Measurements from ENCODE around the gene PARVA.

PARVA gene

DNA sequence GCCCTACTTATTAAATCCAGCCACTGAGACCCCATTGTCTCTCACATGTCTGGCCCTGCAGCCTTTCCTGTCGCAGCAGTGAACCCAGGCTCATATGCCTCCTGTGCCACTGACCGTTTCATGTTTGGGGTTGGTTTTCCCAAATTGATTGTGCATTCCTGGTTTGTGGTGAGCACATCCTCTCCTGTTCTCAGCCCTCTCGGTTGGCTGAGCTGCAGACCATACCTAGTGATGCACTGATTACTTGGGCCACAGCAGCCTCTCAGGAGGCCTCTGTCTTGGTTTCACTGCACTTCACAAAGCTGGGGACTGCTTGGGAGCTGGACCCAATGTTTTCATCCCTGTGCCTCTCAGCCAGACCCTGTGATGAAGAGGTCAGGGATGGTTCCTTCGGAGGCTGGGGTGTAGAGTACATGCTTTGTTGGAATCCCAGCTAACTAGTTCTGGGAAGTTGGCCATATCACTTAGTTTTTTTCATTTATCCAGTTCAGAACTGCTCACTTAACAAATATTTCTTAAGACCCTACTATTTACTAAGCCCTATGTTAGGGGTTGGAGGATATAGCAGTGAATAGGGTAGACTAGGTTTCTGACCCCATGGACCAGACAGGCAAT lies 30.9 kb downstream of the PARVA start:
- ATAC-seq (ENCODE audit: low read depth): no peak
- Mint-ChIP-seq H3K4me3 (no peak overlapping the region), H3K9me3 (no peaks in the 10 kb centered on the region), H3K4me1 (no peaks in the 10 kb centered on the region), H3K27me3 (peaks cover 10% of the 10 kb centered on the region), H3K36me3 (no peaks in the 10 kb centered on the region), H3K27ac (no peak overlapping the region)
- no peak for DNase-seq (ENCODE audit: low spot score in 2 of 2)

DNA sequence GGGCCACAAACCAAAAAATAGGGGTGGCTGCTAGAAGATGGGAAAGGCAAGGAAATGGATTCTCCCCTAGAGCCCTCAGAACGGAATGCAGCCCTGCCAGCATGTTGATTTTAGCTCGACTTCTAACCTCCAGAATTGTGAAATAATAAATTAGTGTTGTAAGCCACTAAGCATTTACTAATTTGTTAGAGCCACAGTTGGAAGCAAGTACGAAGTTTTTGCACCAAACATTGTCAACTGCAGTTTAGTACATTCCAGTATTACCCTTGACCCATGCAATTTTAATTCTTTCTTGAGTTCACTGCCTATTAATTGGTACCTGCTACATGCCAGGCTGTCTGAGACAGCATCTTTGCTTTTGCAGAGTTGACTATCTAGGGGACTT lies 32.2 kb downstream of the PARVA start:
- Mint-ChIP-seq H3K27ac (no peak overlapping the region), H3K9me3 (no peaks in the 10 kb centered on the region), H3K4me1 (no peaks in the 10 kb centered on the region), H3K27me3 (peaks cover 10% of the 10 kb centered on the region), H3K4me3 (no peak overlapping the region), H3K36me3 (no peaks in the 10 kb centered on the region)
- ATAC-seq (ENCODE audit: low read depth) (no peak), DNase-seq (ENCODE audit: low spot score in 2 of 2) (no peak)

DNA sequence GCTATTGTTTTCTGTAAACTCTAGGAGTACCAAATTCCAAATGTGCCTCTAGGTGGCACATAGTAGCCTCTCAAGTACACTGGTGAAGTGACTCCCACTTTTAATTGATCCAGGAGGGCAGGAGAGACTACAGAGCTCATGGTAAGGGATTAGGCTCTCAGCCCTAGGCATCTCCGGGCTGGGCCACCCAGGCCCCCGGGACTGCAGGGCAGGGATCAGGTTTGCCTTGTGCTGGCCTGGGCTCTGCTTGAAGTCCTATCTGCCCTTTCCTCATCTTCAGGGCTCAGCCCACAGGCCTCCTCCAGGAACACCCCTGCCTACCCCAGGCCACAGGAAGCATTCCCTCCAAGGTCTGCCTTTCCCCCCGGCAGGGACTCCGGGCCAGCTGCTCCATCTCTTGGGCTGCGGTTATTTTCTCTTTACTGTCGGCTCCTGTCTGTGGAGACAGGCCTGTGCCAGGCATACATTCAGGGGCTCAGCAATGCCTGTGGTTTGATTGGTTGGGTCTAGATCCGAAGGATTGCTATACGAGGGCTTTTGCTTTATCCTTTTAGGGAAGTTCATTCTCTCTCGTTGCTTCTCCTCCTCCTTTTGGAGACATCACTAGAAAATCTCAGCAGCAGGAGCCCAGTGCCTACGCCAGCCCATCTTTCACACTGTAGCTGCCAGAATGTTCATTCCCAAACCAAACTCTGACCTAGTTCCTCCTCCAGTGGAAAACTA lies 32.8 kb downstream of the PARVA start:
- Mint-ChIP-seq H3K27ac (no peak overlapping the region), H3K36me3 (no peaks in the 10 kb centered on the region), H3K4me1 (no peaks in the 10 kb centered on the region), H3K9me3 (no peaks in the 10 kb centered on the region), H3K27me3 (peaks cover 12% of the 10 kb centered on the region), H3K4me3 (no peak overlapping the region)
- DNase-seq (ENCODE audit: low spot score in 2 of 2) (no peak), ATAC-seq (ENCODE audit: low read depth) (no peak)

DNA sequence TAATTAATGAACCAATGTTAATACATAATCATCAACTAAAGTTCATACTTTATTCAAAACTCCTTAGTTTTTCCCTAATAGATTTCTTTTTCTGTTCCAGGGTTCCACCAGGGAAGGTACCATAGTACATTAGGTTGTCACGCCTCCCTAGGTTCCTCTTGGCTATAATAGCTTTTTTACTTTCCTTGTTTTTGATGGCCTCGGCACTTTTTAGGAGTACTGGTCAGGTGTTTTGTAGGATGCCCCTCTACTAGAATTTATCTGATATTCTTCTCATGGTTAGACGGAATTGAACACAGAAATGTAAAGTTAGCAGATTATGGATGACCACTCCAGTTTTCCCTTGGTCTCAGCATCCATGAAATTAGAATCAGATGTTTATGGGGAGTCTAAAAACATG lies 34.0 kb downstream of the PARVA start:
- ATAC-seq (ENCODE audit: low read depth) (no peak), DNase-seq (ENCODE audit: low spot score in 2 of 2) (no peak)
- Mint-ChIP-seq H3K4me3 (no peak overlapping the region), H3K36me3 (no peaks in the 10 kb centered on the region), H3K27me3 (peaks cover 13% of the 10 kb centered on the region), H3K4me1 (no peaks in the 10 kb centered on the region), H3K9me3 (no peaks in the 10 kb centered on the region), H3K27ac (no peak overlapping the region)

DNA sequence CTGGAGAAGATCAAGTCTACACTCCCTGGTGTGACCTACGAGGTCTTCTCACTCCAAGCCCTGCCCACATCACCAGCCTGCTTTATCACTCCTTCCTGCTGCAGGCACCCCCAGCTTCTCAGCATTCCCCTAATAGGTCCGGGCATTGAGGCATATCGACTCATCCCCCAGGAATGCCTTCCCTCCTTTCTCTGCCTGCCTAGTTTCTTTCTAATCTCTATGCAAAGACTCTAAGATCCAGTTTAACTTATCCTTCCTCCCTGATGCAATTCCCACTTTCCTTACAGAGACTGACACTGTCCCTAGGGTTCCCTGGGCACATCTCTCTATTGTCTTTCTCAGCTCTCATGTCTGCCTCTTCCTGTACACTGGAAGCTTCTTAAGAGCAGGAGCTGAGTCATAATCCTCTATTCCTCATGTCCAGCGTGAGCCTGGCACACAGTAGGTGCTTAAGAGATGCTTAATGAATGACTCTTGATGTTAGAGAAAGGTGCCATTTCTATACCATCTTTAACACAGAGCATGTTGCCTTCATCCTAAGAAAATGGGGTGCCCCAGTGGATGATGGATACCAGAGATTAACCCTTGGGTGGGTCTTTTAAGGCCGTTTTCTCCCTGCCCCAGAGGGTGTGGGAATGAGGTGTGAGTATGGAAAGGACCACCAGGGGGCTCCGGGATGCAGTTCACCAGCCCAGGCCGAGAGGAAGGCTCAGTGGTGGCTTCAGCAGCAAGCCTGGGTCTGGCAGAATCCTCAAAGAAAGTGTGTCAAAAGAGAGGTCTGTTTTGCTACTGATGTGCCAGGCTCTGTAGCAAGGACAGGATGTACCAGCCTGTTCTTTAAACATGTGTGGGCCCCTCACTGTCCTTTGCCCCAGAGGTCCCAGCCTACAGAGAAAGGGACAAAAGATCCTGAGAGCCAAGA lies 34.7 kb downstream of the PARVA start:
- DNase-seq (ENCODE audit: low spot score in 2 of 2): no peak
- Mint-ChIP-seq H3K4me1 (no peaks in the 10 kb centered on the region), H3K27me3 (peaks cover 15% of the 10 kb centered on the region), H3K27ac (no peak overlapping the region), H3K36me3 (no peaks in the 10 kb centered on the region), H3K4me3 (no peak overlapping the region), H3K9me3 (no peaks in the 10 kb centered on the region)
- ATAC-seq (ENCODE audit: low read depth): no peak

DNA sequence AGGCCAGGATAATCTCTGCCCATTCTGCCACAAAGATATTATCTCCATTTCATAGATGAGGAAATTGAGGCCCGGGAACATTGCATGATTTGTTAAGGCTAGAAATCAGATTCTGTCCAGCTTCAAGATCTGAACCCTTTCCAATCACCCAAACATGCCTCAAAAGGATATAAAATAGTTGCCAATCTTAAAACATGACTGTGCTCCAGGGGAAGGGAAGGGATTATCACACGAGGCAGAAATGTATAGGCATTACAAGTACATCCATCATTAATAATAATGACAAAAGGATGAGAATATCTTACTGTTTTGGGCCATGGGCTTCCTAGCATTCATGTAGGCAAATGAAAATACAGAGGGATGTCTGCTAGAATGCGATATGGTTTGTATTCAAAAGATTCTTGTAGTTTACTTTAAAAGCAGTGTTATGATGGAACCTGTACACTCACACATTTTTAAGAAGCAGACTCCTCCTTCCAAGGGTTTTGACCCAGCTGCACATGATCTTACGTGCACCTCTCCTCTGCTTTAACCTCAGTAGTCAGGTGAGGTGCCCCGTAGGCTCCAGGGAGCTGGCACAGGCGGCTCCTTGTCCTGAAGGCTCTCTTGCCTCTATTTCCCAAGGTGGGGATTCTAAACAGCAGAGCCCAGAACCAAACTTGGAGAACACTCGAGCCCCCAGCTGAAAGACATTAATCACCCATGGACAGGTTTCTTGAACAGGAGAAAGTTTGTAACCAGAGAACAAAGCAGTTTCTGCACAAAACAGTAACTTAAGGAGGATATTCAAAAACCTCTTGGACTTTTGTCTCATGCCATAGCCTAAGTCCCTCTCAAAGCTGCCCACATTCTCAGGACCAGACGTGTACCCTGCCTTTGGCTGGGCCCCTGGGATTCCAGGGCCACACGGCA lies 36.0 kb downstream of the PARVA start:
- ATAC-seq (ENCODE audit: low read depth): no peak
- H3K36me3 Mint-ChIP-seq: no peaks in the 10 kb centered on the region
- no peak overlapping the region for H3K4me3 Mint-ChIP-seq
- no peaks in the 10 kb centered on the region for H3K4me1 Mint-ChIP-seq
- peaks cover 12% of the 10 kb centered on the region for H3K27me3 Mint-ChIP-seq
- H3K9me3 Mint-ChIP-seq: no peaks in the 10 kb centered on the region
- H3K27ac Mint-ChIP-seq: no peak overlapping the region
- DNase-seq (ENCODE audit: low spot score in 2 of 2): no peak

DNA sequence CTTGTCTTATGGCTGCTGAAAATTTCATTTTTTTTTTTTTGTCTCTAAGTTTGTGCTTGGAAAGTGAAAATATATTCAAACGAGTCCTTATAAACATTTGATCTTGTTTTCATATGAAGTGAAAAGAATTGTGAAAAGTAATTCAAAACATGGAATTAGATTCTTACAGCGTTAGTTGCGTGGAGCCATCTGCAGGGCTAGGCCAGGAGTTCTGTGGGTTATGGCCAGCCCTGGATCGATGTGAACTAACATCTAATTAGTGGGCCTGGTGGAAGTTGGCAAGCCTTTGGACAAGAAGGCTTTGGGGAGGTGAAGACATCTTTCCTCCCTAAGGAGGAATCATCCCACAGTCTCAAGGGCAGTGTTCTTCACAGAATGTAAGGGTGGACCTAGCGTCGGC lies 37.2 kb downstream of the PARVA start:
- ATAC-seq (ENCODE audit: low read depth): no peak
- Mint-ChIP-seq H3K36me3 (no peaks in the 10 kb centered on the region), H3K4me3 (no peak overlapping the region), H3K27me3 (peaks cover 9% of the 10 kb centered on the region), H3K4me1 (no peaks in the 10 kb centered on the region), H3K27ac (no peak overlapping the region), H3K9me3 (no peaks in the 10 kb centered on the region)
- no peak for DNase-seq (ENCODE audit: low spot score in 2 of 2)

DNA sequence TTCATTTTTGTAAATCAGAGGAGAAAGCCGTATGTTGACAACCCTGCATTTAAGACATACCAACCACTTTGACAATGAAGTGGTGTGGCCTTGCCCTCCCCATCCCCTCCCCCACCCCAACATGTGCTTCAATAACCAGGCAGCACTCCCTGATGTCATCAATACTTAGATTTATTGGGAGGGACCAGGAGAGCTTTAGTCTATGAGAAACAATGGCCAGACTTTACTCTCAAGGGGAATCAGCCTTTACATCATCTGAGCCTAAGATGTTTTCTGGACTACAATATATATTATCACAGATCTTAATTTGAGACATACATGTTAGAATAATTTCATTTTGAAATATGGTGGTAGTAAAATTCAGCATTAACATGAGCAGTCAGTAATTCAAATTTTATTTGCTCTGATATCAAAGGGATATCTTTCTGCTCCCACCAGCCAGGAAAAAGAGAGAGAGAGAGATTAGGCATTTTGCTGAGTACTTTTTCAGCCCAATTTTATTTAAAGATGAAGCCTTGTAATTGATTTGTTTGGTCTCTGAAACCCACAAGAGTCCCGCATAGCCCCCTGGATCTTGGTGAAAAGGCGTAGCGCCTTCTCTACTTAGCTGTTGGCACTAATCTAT lies 38.1 kb downstream of the PARVA start:
- H3K4me3 Mint-ChIP-seq: no peak overlapping the region
- ATAC-seq (ENCODE audit: low read depth): no peak

DNA sequence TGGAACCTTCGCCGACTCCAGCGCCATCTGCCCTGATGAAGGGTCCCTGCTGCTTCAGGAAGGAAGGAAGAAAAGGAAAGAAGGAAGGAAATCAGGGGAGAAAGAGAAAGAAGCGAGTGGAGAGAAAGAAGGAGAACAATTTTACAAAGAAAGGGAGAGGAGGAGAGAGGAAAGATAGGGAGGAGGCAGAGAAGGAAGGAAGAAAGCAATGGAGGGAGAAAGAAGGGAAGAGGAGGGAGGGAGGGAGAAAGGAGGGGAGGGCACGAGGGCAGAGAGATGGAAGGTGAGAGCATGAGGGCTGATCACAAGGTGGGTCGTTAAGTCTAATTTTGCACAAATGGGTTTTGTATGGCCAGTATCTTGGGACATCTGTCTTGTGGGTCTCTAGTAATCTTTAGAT lies 39.2 kb downstream of the PARVA start:
- Mint-ChIP-seq H3K27ac (no peak overlapping the region), H3K27me3 (peaks cover 9% of the 10 kb centered on the region), H3K9me3 (no peaks in the 10 kb centered on the region), H3K36me3 (no peaks in the 10 kb centered on the region), H3K4me3 (no peak overlapping the region), H3K4me1 (no peaks in the 10 kb centered on the region)
- no peak for DNase-seq (ENCODE audit: low spot score in 2 of 2)
- ATAC-seq (ENCODE audit: low read depth): no peak

More for the DNA sequence above, 38.1 kb downstream of the PARVA start:
- H3K36me3 Mint-ChIP-seq: no peaks in the 10 kb centered on the region
- H3K9me3 Mint-ChIP-seq: no peaks in the 10 kb centered on the region
- H3K27ac Mint-ChIP-seq: no peak overlapping the region
- no peaks in the 10 kb centered on the region for H3K4me1 Mint-ChIP-seq
- no peak for DNase-seq (ENCODE audit: low spot score in 2 of 2)
- H3K27me3 Mint-ChIP-seq: peaks cover 9% of the 10 kb centered on the region

DNA sequence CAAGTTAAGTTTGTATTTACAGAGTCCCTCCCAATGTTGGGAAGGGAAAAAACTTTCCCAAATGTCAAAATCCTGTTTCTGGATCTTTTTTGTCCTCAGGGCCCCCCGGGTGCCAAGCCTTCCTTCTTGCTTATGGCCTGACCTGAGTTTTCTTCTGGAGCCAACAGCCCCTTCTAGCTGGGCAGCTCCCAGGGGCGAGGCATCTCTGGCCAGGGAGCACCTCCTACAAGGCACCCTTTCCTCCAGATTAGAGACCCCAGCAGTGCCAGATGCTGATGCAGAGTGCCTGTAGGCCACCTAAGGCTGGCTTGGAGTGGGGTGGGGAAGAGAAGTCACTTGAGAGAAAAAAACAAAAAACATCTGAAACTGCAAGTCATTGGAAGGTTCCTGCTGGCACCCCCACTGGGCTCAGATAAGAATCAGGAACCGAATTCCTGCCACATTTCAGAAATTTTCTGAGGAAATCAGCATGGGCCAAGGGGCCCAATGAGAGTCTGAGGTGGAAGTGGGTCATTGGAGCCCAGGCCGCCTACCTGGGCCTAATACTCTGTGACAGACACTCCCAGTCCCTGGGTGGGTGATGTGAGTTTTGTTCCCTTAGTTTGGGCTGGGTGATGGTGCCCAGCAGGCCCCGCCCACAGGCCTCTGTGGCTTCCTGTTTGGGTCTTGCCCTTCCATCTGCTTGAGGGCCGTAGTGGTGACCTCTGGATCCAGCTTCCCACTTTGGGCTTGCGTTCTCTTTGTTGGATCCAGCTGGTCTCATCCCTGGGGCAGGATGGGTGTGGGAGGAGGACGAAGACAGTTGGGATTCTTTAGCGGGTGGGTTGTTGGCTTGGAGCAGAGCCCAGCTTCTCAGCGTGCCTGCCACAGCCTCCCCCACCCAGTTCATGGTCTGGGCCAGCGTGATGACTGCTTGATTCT lies 40.6 kb downstream of the PARVA start:
- ATAC-seq (ENCODE audit: low read depth) (no peak), DNase-seq (ENCODE audit: low spot score in 2 of 2) (no peak)
- Mint-ChIP-seq H3K36me3 (no peaks in the 10 kb centered on the region), H3K4me1 (no peaks in the 10 kb centered on the region), H3K27ac (no peak overlapping the region), H3K9me3 (no peaks in the 10 kb centered on the region), H3K27me3 (peaks cover 6% of the 10 kb centered on the region), H3K4me3 (no peak overlapping the region)

DNA sequence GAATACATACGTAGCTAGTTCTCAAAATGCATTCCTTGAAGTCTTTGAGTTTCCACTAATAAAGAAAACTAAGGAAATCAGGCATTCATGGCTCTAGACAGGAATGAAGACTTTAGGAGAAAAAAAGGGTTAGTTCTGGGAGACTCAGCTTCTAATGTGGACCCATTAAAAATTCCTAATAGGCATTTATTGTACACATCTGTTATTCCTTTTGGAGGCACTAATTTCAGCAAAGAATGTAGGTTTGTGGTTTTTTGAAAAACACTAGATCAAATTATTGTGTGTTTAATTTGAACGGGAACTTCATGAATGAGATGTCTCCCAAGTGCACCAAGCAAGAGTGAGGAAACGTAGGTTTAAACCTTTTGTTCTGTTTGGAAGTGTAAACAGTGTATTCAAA lies 42.7 kb downstream of the PARVA start:
- ATAC-seq (ENCODE audit: low read depth) (no peak), DNase-seq (ENCODE audit: low spot score in 2 of 2) (no peak)
- Mint-ChIP-seq H3K9me3 (no peaks in the 10 kb centered on the region), H3K27me3 (peaks cover 4% of the 10 kb centered on the region), H3K36me3 (no peaks in the 10 kb centered on the region), H3K27ac (no peak overlapping the region), H3K4me1 (no peaks in the 10 kb centered on the region), H3K4me3 (no peak overlapping the region)

DNA sequence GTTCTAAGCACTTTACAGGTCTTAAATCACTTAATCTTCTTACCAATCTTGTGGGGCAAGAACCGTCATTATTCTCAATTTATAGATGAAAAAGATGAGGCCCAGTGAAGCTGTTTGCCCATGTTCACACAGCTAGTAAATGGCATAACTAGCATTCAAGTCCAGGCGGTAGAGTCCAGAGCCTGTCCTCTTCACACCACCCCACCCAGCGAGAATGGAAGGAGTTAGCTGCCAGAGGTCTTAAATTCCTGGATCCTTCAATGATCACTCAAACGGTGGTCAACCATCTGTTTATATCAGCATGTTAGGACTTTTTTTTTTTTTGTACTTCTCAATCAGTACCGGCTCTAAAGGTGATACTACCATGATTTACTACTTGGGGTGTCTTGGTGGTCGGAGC lies 43.3 kb downstream of the PARVA start:
- DNase-seq (ENCODE audit: low spot score in 2 of 2) (no peak), ATAC-seq (ENCODE audit: low read depth) (no peak)
- H3K4me3 Mint-ChIP-seq: no peak overlapping the region
- no peak overlapping the region for H3K27ac Mint-ChIP-seq
- no peaks in the 10 kb centered on the region for H3K36me3 Mint-ChIP-seq
- peaks cover 7% of the 10 kb centered on the region for H3K27me3 Mint-ChIP-seq
- H3K4me1 Mint-ChIP-seq: no peaks in the 10 kb centered on the region
- H3K9me3 Mint-ChIP-seq: no peaks in the 10 kb centered on the region
